SHP77 treated with DMSO at 0.1 percent for 48 hours (cell line): ENCODE measurements around the gene IFNA6.
A peak's percentile ranks its signal among the peaks of the same experiment; 100 is the strongest.
"Not testable (repeated sequence)": the region's sequence is repeated elsewhere in the genome, so short reads cannot be mapped to it uniquely, and the experiment has no call there.

Source experiments
- DNase-seq: peaks from one replicate; lab custom pipeline; 2025; lab: John Stamatoyannopoulos, UW

IFNA6 gene

GRCh38 chr9:21350787-21351186, at the start of gene IFNA6:
Gene IFNA6 (minus strand): TSS chr9:21350887. CDS start chr9:21350887, 0 bp downstream.
- DNase-seq: no peak

DNA sequence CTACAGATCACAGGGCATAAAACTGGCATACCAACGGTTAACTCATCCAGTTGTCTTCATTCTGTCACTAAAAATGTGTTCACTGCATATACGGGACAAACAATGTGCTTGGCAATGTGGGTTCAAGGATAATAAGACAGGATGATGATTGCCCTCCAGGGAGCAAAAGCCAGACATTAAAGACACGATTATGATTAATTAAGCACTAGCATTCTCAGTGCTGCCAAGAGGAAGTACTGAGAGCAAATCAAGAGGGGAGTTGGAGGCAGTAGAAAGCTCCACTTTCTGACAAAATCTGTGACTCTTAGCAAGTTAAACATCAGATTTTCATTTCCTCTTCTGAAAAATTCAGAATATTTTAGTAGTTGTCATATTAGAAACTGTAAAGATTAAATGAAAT, 49.3 kb upstream of the IFNA6 start:
- no peak for DNase-seq

DNA sequence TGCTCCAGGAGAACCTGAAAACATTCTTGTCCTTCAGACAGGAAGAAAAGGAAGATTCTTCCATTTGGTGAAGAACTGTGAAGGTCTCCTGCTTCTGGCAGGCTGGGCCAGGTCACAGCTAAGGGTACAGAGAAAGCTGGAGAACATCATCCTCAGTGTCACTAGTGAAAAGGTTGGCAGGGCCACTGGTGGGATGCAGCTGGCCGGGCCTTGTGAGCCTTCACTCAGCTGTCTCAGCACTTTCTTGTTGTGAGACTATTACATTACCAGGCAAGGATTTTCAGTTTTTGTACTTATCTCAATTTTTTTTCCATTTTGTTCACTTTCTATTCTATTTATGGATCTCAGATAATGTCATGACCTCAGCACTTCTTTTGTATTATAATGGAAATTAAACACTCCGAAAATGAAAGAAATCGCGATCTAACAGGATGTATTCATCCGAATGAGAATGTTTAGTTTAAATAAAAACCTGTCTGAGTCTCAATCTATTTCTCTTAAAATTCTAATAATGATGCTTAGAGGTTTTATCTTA, 48.3 kb upstream of the IFNA6 start:
- no peak for DNase-seq

GRCh38 chr9:21395778-21396717, 45.4 kb upstream of the IFNA6 start:
- DNase-seq: no peak

- DNase-seq: peak; percentile 0
Observed at GRCh38 chr9:21392270-21392669, 41.6 kb upstream of the IFNA6 start.

DNA sequence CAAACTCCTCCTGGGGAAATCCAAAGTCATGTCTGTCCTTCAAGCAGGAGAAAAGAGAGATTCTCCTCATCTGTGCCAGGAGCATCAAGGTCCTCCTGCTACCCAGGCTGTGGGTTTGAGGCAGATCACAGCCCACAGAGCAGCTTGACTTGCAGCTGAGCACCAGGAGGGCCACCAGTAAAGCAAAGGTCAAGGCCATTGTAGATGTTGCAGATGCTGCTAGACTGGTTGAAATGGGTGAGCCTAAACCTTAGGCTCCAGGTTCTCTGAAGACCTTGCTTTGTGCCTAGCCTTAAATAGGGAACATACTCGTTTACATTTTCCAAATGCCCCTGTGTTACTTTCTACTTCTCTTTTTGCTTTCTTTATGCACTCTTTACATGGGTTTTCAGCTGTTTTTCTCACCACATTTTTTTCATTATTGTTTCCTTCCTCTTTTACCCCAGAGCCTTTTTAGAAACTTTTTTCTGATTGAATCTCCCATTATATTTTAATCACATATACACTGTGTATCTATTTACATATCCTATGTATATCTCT, 34.5 kb upstream of the IFNA6 start, which contains the start of gene IFNA2:
IFNA2 (minus strand) TSS at position 268 of the 540 bp plus-strand sequence; CDS start at position 199, 69 bp downstream.
- DNase-seq: no peak

GRCh38 chr9:21383627-21384026, 32.9 kb upstream of the IFNA6 start:
- no peak for DNase-seq

DNA sequence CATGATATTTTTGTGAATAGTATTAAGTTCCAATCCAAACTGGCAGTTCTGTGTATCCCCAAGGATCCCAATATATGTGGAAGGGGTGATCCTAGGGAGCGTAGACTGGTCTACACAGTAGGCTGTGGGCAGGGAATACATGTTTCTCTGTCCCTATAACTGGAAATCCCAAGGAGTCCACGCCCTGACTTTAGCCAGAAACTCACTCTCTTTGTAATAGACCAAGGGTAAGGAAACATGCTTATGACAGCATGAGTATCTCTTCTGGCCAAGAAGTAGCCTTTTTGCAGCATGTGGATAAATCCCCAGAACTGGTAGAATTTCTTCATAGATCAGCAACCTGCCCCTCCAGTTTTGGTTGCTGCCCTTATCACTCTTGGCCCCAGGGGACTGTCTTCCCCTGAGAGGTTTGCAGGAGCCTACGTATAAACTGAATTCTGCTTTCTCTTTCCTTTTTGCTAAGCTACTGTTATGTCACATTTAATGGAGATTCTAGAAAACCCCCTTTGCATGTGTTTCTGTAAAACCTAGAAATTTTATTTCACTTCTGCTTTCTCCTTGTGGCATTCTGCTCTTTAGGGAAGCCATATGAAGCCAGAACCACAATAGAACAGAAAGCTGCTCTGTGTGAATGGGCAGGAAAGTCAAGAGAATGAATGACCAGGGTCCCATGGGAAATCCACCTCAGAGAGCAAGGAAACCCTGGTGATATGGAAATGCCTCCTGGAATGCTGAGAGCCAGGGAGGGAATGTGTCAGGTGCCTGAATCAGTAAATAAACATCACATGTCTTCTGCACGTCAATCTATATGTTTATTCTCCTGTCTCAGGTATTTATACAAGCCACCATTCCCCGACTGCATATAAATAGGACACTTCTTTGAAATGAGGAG, 31.0 kb upstream of the IFNA6 start:
- no peak for DNase-seq

DNA sequence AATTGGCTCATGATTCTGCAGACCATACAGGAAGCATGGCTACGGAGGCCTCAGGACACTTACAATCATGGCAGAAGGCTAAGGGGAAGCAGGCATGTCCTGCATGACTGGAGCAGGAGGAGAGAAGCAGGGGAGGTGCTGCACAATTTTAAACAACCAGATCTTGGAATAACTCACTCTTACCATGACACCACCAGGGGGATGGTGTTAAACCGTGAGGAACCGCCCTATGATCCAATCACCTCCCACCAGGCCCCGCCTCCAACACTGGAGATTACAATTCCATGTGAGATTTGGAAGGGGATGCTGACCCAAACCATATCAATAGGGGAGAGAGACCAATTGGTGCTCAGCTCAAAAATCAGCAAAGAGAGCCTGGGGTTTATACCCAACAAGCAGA, 20.8 kb upstream of the IFNA6 start:
- not testable (repeated sequence) for DNase-seq

DNA sequence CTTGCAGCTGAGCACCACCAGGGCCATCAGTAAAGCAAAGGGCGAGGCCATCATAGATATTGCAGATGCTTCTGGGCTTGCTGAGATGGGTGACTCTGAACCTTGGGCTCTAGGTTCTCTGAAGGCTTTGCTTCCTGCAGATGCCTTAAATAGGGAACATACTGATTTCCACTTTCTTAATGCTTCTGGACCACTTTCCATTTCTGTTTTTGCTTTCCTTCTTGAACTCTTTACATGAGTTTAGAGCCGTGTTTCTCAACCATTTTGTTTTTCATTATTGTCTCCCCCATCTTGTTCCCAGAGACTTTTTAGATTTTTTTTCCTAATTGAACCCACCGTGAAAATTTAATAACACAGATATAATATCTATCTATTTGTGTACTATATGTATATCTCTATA, 17.3 kb upstream of the IFNA6 start, which contains the start of gene IFNA13:
IFNA13 (minus strand) TSS at position 101 of the 400 bp plus-strand sequence; CDS start at position 54, 47 bp downstream.
- DNase-seq: no peak

- not testable (repeated sequence) for DNase-seq
Observed at GRCh38 chr9:21367169-21367568, 16.5 kb upstream of the IFNA6 start.

- no peak for DNase-seq
Observed at GRCh38 chr9:21362287-21362686, 11.6 kb upstream of the IFNA6 start.

GRCh38 chr9:21357479-21358460, 7.1 kb upstream of the IFNA6 start:
- no peak for DNase-seq

GRCh38 chr9:21348430-21348970, 2.2 kb downstream of the IFNA6 start:
- DNase-seq: no peak

DNA sequence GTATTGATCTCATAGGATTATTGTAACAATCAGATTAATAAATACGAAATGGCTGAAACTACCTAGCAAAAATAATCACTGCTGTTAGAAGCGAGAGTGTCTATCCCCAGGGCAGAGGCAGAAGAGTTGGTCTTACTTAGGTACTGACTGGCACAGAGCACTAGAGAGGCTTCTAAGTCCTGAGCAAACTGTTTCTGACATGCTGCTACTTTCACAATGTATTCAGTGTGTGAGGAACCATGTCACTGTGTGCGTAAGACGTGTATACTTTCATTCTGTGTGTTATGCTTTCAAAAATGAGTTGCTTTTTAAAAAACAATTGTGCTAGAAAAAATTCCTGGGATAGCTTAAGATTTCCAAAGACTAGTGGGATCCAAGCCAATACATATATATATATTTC, 10.0 kb downstream of the IFNA6 start:
- no peak for DNase-seq

DNA sequence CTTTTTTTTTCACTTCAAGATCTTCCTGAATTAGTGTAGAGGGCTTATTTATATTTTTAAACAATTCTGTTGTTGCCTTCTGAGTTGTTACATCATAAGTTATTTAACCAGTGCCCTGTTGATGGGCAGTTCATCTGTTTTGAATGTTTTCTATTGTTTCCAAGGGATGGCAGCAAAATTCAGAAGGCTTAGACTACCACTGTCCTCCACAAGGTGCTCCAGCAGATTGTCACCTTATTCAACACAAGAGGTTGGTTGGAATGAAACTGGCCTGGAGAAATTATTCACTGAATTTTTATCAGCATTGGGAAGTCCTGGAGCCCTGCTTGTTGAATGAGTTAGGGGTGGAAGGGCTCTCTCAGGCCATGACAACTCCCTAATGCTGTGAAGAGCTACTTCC, 14.2 kb downstream of the IFNA6 start:
- DNase-seq: no peak

DNA sequence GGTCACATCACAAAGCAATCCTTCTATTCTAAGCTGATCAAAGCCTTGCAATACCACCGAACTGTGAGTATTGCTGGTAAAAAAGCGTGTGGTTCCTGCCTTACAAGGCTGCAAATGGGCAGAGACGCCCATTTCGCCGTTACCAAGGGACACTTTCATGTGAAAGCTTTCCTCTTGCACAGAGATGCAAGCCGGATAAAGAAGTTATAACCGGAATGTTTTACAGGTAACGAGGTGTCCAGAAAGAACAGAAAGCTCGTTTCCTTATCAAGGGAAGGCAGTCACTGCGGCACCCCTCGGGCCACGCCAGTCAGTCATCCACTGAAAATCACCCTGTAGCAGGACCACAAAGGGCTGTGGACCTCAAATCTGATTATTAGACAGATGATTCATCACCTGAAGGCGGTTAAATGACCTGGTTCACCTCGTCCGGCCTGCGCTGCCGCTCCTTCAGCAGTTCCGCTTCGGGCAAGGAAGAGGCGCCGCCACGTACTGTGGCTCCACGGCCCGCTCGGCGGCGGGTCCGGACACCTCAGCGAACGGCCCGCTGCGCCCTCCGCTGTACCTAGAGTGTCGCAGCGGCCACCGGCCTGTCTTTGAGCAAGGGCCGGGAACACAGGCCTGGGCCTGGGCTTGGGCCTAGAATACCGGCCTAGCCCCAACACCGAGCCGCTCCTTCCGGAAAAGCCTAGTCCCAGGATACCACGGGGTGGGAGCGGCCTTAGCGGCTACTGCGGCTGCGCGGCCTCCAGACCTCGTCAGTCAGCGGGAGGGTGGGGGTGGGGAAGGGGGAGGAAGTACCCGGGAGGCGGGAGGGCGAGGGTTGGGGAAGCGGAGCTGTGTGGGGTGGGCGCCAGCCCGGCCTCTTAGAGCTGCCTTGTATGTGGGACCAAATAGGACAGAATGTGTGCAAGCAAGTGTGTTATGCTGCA, 15.7 kb downstream of the IFNA6 start, which contains the start of gene KLHL9:
KLHL9 (minus strand) TSS at position 704 of the 932 bp plus-strand sequence; CDS start at position 159, 545 bp downstream.
- no peak for DNase-seq

DNA sequence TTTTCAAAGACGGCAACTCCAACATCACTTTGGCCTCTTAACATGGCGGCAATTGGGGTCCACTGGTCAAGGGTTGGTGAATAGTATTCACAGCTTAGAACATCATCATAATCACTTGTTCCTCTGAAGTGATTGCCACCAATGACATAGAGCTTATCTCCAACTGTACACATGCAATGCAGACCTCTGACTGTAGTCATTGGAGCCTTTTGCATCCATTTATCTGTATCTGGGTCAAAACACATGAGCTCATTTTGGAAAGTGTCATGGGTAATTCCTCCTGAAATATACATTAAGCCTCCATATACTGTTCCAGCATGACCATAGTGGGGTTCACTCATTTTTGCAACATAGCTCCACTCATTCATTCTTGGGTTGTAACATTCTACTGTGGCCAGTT, 17.5 kb downstream of the IFNA6 start:
- no peak for DNase-seq
